ENCODE measurements around the gene BCAR3.

DNA sequence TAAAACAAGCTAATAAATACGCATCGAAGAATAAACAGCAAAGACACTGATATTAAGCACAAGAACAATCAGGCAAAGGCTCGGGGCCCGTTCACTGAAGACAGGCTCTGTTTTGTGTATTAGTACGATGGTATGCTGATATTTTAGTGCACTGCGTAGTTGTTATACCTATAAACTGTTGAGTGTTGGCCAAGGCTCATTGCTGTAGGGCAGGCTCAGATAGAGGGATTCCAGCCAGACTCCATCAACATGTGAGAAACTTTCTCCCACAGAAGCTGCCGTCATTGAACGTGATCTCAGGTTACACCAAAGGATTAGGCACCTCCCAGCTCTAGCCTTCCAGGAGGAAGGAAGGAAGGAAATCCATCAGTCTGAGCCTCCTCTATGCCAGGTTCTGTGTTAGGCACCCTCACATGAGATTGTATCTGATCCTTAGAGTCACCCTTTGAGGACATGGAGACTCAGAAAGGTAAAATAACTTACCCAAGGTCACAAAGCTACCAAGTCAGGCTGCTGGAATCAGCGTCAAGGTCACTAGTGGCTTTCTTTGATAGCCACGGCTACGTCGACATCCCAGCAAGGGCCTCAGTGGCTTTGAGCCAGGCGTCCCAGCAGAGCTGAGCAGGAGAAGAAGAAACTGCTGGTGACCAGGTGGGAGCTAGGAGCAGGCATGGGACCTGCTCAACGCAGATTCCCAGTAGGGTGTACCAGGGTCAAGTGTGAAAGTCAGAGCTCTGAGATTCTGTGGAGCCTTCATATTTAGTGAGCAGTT lies 14.8 kb downstream of the BCAR3 start:
- TF ChIP-seq EZH2 (IDR thresholded peaks at IDR 0.05; ENCODE audit: borderline replicate concordance, low read depth, low read length, severe bottlenecking), result no peak
- TF ChIP-seq, protein P1, sequence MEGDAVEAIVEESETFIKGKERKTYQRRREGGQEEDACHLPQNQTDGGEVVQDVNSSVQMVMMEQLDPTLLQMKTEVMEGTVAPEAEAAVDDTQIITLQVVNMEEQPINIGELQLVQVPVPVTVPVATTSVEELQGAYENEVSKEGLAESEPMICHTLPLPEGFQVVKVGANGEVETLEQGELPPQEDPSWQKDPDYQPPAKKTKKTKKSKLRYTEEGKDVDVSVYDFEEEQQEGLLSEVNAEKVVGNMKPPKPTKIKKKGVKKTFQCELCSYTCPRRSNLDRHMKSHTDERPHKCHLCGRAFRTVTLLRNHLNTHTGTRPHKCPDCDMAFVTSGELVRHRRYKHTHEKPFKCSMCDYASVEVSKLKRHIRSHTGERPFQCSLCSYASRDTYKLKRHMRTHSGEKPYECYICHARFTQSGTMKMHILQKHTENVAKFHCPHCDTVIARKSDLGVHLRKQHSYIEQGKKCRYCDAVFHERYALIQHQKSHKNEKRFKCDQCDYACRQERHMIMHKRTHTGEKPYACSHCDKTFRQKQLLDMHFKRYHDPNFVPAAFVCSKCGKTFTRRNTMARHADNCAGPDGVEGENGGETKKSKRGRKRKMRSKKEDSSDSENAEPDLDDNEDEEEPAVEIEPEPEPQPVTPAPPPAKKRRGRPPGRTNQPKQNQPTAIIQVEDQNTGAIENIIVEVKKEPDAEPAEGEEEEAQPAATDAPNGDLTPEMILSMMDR (IDR thresholded peaks at IDR 0.05; ENCODE audit: borderline replicate concordance, extremely low read depth, low read length, poor library complexity, severe bottlenecking), result no peak
